ENCODE results near the gene PSME1.
A peak's percentile ranks its signal among the peaks of the same experiment; 100 is the strongest.

Gene PSME1

DNA sequence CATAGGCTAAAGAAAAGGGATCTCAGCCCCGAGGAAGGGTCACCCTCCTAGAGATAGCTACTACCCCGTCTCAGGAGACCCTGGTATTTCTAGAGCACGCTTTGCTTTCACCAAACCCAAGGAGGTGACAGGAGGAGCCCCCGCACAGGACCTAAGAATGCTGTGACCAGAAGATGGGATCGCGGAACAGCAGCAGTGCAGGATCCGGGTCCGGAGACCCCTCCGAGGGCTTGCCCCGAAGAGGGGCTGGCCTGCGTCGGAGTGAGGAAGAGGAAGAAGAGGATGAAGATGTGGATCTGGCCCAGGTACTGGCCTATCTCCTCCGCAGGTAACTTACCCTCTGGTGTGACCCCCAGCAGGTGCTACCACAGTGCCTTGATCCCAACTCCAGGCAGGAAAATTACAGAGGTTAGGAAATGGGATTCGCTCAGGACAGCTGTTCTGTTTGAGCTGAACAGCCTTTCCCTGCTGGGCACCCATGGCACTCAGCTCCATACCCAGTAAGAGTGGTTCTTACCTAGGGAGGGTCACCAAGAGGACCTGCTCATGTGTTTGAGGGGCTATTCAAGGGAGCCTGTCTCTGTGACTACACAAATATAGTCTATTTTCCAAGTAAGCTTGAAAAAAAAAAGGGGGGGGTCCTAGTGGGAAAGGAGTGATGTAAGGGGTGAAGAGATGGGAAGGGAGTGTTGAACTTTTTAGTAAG, 20.4 kb upstream of the PSME1 start:
- peak overlapping the region; percentile 99 for H3K27ac ChIP-seq
- no peak for TF ChIP-seq ZFX (IDR thresholded peaks at IDR 0.05; ENCODE audit: borderline replicate concordance)
- TF ChIP-seq, protein P1, sequence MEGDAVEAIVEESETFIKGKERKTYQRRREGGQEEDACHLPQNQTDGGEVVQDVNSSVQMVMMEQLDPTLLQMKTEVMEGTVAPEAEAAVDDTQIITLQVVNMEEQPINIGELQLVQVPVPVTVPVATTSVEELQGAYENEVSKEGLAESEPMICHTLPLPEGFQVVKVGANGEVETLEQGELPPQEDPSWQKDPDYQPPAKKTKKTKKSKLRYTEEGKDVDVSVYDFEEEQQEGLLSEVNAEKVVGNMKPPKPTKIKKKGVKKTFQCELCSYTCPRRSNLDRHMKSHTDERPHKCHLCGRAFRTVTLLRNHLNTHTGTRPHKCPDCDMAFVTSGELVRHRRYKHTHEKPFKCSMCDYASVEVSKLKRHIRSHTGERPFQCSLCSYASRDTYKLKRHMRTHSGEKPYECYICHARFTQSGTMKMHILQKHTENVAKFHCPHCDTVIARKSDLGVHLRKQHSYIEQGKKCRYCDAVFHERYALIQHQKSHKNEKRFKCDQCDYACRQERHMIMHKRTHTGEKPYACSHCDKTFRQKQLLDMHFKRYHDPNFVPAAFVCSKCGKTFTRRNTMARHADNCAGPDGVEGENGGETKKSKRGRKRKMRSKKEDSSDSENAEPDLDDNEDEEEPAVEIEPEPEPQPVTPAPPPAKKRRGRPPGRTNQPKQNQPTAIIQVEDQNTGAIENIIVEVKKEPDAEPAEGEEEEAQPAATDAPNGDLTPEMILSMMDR (IDR thresholded peaks at IDR 0.05): no peak

DNA sequence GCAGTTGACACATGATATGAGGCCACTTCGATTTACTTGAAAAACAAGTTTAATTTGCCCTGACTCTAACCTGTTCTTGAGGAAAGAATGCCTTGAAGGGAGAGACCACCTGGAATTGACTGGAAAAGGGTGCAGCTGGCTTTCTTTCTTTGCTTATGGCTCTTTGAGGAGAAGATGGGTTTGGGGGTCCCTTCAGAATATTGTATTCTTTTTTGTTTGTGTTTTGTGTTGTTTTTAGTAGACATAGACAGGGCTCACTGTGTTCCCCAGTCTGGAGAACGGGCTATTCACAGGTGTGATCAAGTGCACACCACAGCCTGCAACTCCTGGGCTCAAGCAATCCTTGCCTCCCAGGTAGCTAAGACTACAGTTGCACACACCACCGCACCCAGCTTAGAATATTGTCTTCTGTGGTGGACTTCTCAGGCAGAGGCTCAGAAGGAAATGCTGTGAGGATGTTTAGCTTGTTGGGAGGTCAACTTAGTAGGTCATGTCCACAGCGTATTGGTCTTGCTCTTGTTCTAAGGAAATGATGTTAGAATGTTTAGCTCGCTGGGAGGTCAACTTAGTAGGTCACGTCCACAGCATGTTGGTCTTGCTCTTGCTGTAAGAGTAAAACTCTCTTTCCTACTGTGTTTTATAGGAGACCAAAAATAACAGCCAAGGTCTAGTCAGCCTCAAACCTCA, 19.7 kb upstream of the PSME1 start:
- H3K27ac ChIP-seq: peak overlapping the region; percentile 99; the same call in 1 of the 2 replicates
- TF ChIP-seq, protein P1 (IDR thresholded peaks at IDR 0.05): no peak
- TF ChIP-seq ZFX (IDR thresholded peaks at IDR 0.05; ENCODE audit: borderline replicate concordance): no peak

GRCh38 chr14:24117179-24117578, 18.8 kb upstream of the PSME1 start:
- no peak overlapping the region for H3K27ac ChIP-seq

DNA sequence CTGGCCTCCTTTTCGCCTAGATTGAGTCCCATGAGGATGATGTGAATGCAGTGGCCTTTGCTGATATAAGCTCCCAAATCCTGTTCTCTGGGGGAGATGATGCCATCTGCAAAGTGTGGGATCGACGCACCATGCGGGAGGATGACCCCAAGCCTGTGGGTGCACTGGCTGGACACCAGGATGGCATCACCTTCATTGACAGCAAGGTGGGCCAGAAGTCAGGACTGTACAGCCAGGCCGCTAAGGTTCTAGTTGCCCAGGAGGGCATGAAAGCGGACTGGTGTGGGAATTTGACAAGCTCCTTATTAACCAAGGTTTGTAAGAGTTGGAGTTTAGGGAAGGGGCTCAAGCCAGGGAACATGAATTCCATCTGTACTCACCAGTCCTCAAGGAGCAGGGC, 16.3 kb upstream of the PSME1 start:
- H3K27ac ChIP-seq: no peak overlapping the region
- TF ChIP-seq ZFX (IDR thresholded peaks at IDR 0.05; ENCODE audit: borderline replicate concordance): no peak
- TF ChIP-seq, protein P1 (IDR thresholded peaks at IDR 0.05): no peak

More at GRCh38 chr14:24117179-24117578, 18.8 kb upstream of the PSME1 start:
- TF ChIP-seq, protein P1 (IDR thresholded peaks at IDR 0.05): no peak
- no peak for TF ChIP-seq ZFX (IDR thresholded peaks at IDR 0.05; ENCODE audit: borderline replicate concordance)

GRCh38 chr14:24121210-24121609, 14.8 kb upstream of the PSME1 start:
- no peak for TF ChIP-seq ZFX (IDR thresholded peaks at IDR 0.05; ENCODE audit: borderline replicate concordance)
- TF ChIP-seq, protein P1 (IDR thresholded peaks at IDR 0.05): no peak
- no peak overlapping the region for H3K27ac ChIP-seq

GRCh38 chr14:24122416-24122815, 13.6 kb upstream of the PSME1 start:
- no peak overlapping the region for H3K27ac ChIP-seq
- TF ChIP-seq, protein P1 (IDR thresholded peaks at IDR 0.05): no peak
- no peak for TF ChIP-seq ZFX (IDR thresholded peaks at IDR 0.05; ENCODE audit: borderline replicate concordance)

- H3K27ac ChIP-seq: 0 out of 2 replicates have a peak overlapping the region, but pooled peaks have one; percentile 29
- no peak for TF ChIP-seq ZFX (IDR thresholded peaks at IDR 0.05; ENCODE audit: borderline replicate concordance)
- TF ChIP-seq, protein P1 (IDR thresholded peaks at IDR 0.05): no peak
Measured at GRCh38 chr14:24122898-24123297, 13.1 kb upstream of the PSME1 start.
